ENCODE results near the gene TCF4.

GRCh38 chr18:55504808-55505207, 83.2 kb downstream of the TCF4 start:
- TF ChIP-seq CTCF (IDR thresholded peaks at IDR 0.05; ENCODE audit: insufficient read depth, low read length) (no peak), POLR2AphosphoS5 (IDR thresholded peaks at IDR 0.05; ENCODE audit: low read depth) (no peak), GABPA (IDR thresholded peaks at IDR 0.05; ENCODE audit: low read depth) (no peak)
- TF ChIP-seq, protein P1, sequence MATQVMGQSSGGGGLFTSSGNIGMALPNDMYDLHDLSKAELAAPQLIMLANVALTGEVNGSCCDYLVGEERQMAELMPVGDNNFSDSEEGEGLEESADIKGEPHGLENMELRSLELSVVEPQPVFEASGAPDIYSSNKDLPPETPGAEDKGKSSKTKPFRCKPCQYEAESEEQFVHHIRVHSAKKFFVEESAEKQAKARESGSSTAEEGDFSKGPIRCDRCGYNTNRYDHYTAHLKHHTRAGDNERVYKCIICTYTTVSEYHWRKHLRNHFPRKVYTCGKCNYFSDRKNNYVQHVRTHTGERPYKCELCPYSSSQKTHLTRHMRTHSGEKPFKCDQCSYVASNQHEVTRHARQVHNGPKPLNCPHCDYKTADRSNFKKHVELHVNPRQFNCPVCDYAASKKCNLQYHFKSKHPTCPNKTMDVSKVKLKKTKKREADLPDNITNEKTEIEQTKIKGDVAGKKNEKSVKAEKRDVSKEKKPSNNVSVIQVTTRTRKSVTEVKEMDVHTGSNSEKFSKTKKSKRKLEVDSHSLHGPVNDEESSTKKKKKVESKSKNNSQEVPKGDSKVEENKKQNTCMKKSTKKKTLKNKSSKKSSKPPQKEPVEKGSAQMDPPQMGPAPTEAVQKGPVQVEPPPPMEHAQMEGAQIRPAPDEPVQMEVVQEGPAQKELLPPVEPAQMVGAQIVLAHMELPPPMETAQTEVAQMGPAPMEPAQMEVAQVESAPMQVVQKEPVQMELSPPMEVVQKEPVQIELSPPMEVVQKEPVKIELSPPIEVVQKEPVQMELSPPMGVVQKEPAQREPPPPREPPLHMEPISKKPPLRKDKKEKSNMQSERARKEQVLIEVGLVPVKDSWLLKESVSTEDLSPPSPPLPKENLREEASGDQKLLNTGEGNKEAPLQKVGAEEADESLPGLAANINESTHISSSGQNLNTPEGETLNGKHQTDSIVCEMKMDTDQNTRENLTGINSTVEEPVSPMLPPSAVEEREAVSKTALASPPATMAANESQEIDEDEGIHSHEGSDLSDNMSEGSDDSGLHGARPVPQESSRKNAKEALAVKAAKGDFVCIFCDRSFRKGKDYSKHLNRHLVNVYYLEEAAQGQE (IDR thresholded peaks at IDR 0.05; ENCODE audit: insufficient replicate concordance, low read depth), result no peak

Measured in HL-60 (cell line).